Loucy (cell line): ENCODE measurements around the gene ABCC3.

Experiments
- H2AFZ ChIP-seq: fragments of 200-600 bp; sonication (generic); 2 replicates; pipeline ENCODE4 v1.6.0; 2016; ENCODE audit warnings: antibody characterized with exemption, mild to moderate bottlenecking, low read length, moderate library complexity
- H3F3A ChIP-seq: fragments of 200-600 bp; 2 replicates; pipeline ENCODE4 v1.6.0; 2016; ENCODE audit warnings: antibody characterized with exemption, low read depth, mild to moderate bottlenecking
- H3K27me3 ChIP-seq: fragments of 200-600 bp; sonication (generic); 2 replicates; pipeline ENCODE4 v1.6.1; 2014; ENCODE audit warnings: low read length, mild to moderate bottlenecking; ENCODE audit not compliant: insufficient read depth, poor library complexity, severe bottlenecking
- H3K36me3 ChIP-seq: fragments of 200-600 bp; sonication (generic); 2 replicates; pipeline ENCODE4 v1.6.1; 2016; ENCODE audit warnings: low read length; ENCODE audit not compliant: insufficient read depth
- H3K4me1 ChIP-seq: fragments of 200-600 bp; sonication (generic); 2 replicates; pipeline ENCODE4 v1.5.1; 2014; ENCODE audit warnings: low read length, mild to moderate bottlenecking; ENCODE audit not compliant: insufficient read depth, poor library complexity, severe bottlenecking
- H3K4me2 ChIP-seq: fragments of 200-600 bp; sonication (generic); 2 replicates; pipeline ENCODE4 v1.6.0; 2014; ENCODE audit warnings: antibody characterized with exemption, low read length, low read depth, mild to moderate bottlenecking; ENCODE audit not compliant: poor library complexity, severe bottlenecking
- H3K4me3 ChIP-seq: fragments of 200-600 bp; sonication (generic); 2 replicates; pipeline ENCODE4 v1.5.1; 2014; ENCODE audit warnings: low read length, mild to moderate bottlenecking, mixed read lengths; ENCODE audit not compliant: poor library complexity, severe bottlenecking
- H3K79me2 ChIP-seq: fragments of 200-600 bp; sonication (generic); 2 replicates; pipeline ENCODE4 v1.6.1; 2014; ENCODE audit warnings: low read length; ENCODE audit not compliant: insufficient read depth
- H3K9ac ChIP-seq: fragments of 200-600 bp; sonication (generic); 2 replicates; pipeline ENCODE4 v1.6.0; 2014; ENCODE audit warnings: mild to moderate bottlenecking, low read depth, low read length, moderate library complexity; ENCODE audit not compliant: poor library complexity, severe bottlenecking
- H3K9me2 ChIP-seq: fragments of 200-600 bp; sonication (generic); replicated peaks from 2 replicates; pipeline ENCODE4 v1.6.1; 2016; ENCODE audit warnings: low read depth, low read length, mixed read lengths
- H3K9me3 ChIP-seq: fragments of 200-600 bp; sonication (generic); 2 replicates; pipeline ENCODE4 v1.6.1; 2014; ENCODE audit warnings: mild to moderate bottlenecking, antibody characterized with exemption, low read length, low read depth; ENCODE audit not compliant: insufficient read depth
- H4K20me1 ChIP-seq: fragments of 200-600 bp; sonication (generic); 2 replicates; pipeline ENCODE4 v1.6.0; 2014; ENCODE audit warnings: antibody characterized with exemption, low read length, mild to moderate bottlenecking; ENCODE audit not compliant: insufficient read depth, poor library complexity, severe bottlenecking
- CTCF ChIP-seq: fragments of 200-600 bp; sonication (generic); conservative IDR thresholded peaks from 2 replicates; pipeline ENCODE4 v1.5.1; 2014; ENCODE audit warnings: mild to moderate bottlenecking, antibody characterized with exemption, low read length
- EZH2phosphoT487 ChIP-seq: fragments of 200-600 bp; IDR thresholded peaks from 2 replicates; pipeline ENCODE4 v1.6.1; 2018; ENCODE audit warnings: antibody characterized with exemption, mild to moderate bottlenecking, moderate library complexity, borderline replicate concordance

ABCC3 gene

GRCh38 chr17:50659179-50659578, 24.5 kb downstream of the ABCC3 start:
- no peaks in the 10 kb centered on the region for H3K27me3 ChIP-seq
- no peak overlapping the region for H2AFZ ChIP-seq
- no peaks in the 10 kb centered on the region for H3F3A ChIP-seq
- H3K4me1 ChIP-seq = peaks cover 36% of the 10 kb centered on the region
- H3K4me3 ChIP-seq = no peak overlapping the region
- no peaks in the 10 kb centered on the region for H3K9me2 ChIP-seq
- no peak for TF ChIP-seq EZH2phosphoT487
- TF ChIP-seq CTCF = no peak
- no peaks in the 10 kb centered on the region for H3K36me3 ChIP-seq
- no peak overlapping the region for H3K9ac ChIP-seq
- no peaks in the 10 kb centered on the region for H3K9me3 ChIP-seq
- no peaks in the 10 kb centered on the region for H4K20me1 ChIP-seq
- no peaks in the 10 kb centered on the region for H3K79me2 ChIP-seq
- H3K4me2 ChIP-seq = no peak overlapping the region

GRCh38 chr17:50660042-50660886, 25.6 kb downstream of the ABCC3 start:
- Histone ChIP-seq H3K4me3 (no peak overlapping the region), H3K27me3 (no peaks in the 10 kb centered on the region), H3F3A (no peaks in the 10 kb centered on the region), H4K20me1 (no peaks in the 10 kb centered on the region), H3K9me2 (no peaks in the 10 kb centered on the region), H3K79me2 (no peaks in the 10 kb centered on the region), H3K4me1 (peaks cover 36% of the 10 kb centered on the region), H3K9me3 (no peaks in the 10 kb centered on the region), H3K9ac (peak overlapping the region; percentile 31), H2AFZ (0 out of 2 replicates have a peak overlapping the region, but pooled peaks have one; percentile 54), H3K36me3 (no peaks in the 10 kb centered on the region), H3K4me2 (no peak overlapping the region)
- TF ChIP-seq EZH2phosphoT487 = no peak
- TF ChIP-seq CTCF = no peak

- no peaks in the 10 kb centered on the region for H3K36me3 ChIP-seq
- TF ChIP-seq EZH2phosphoT487 (no peak), CTCF (no peak)
- 0 out of 2 replicates have a peak overlapping the region, but pooled peaks have one; percentile 54 for H2AFZ ChIP-seq
- peaks cover 36% of the 10 kb centered on the region for H3K4me1 ChIP-seq
- H3K9me3 ChIP-seq = no peaks in the 10 kb centered on the region
- no peaks in the 10 kb centered on the region for H3K27me3 ChIP-seq
- peak overlapping the region; percentile 52 for H3K4me2 ChIP-seq
- no peaks in the 10 kb centered on the region for H3K79me2 ChIP-seq
- peak overlapping the region; percentile 31 for H3K9ac ChIP-seq
- H3K4me3 ChIP-seq = no peak overlapping the region
- H3F3A ChIP-seq = no peaks in the 10 kb centered on the region
- H4K20me1 ChIP-seq = no peaks in the 10 kb centered on the region
- H3K9me2 ChIP-seq = no peaks in the 10 kb centered on the region
Measured at GRCh38 chr17:50660887-50661345, 26.2 kb downstream of the ABCC3 start.
